ENCODE results near the gene ARFGEF2. TPM values are rescaled to one million over a fixed set of nuclear protein-coding genes. Genes with fewer than 3 reads are reported as not detected.

The ARFGEF2 gene
- polyA plus RNA-seq, 1 donor (not counting 4 experiments of a cell fraction or from before 2014, with no cell fraction given), result 19.2 TPM

GRCh38 chr20:48941467-48941866 is 20.0 kb downstream of the ARFGEF2 start:
- Histone ChIP-seq H3K4me1 (ENCODE audit: control insufficient read depth, extremely low read depth, insufficient read depth, low read length) (peaks cover 10% of the 10 kb centered on the region), H3K36me3 (ENCODE audit: control insufficient read depth in 2 of 2, extremely low read depth in 1 of 2, insufficient read depth in 2 of 2, low read length in 2 of 2) (peaks cover 1 to 8% of the 10 kb centered on the region in 2 experiments), H3K9me1 (ENCODE audit: control insufficient read depth, extremely low read depth, insufficient read depth, low read length) (peaks cover 2% of the 10 kb centered on the region), H3K9ac (ENCODE audit: control insufficient read depth, extremely low read depth, insufficient read depth, low read length) (no peak overlapping the region), H4K20me1 (ENCODE audit: control insufficient read depth, extremely low read depth, insufficient read depth, low read length) (peaks cover 8% of the 10 kb centered on the region), H3K27me3 (ENCODE audit: control insufficient read depth, extremely low read depth, insufficient read depth, low read length) (no peaks in the 10 kb centered on the region), H2AFZ (ENCODE audit: control insufficient read depth, low read length) (no peak overlapping the region), H3K27ac (ENCODE audit: control insufficient read depth, insufficient read depth, low read length) (no peak overlapping the region), H3K79me2 (ENCODE audit: control insufficient read depth, insufficient read depth, low read length) (peaks cover 36% of the 10 kb centered on the region), H3K4me2 (ENCODE audit: control insufficient read depth, extremely low read depth, insufficient read depth, low read depth, low read length) (no peak overlapping the region), H3K4me3 (ENCODE audit: control insufficient read depth in 2 of 3, extremely low read depth in 1 of 3, insufficient read depth in 2 of 3, low read depth in 1 of 3, low read length in 3 of 3) (no peak overlapping the region), H3K9me3 (ENCODE audit: control insufficient read depth, low read depth, low read length) (no peaks in the 10 kb centered on the region)
- no peak for FAIRE-seq
- dilution Hi-C loops (cut with MboI; ENCODE audit: extremely low pct_ligation_motif_present, low sequenced_read_pairs), result no loop called here
- TF ChIP-seq CTCF (optimal IDR thresholded peaks at IDR 0.05 in 1 of 3, IDR thresholded peaks at IDR 0.05 in 1 of 3, conservative IDR thresholded peaks at IDR 0.05 in 1 of 3; ENCODE audit: extremely low read depth in 1 of 3, insufficient read depth in 2 of 3, low read length in 3 of 3), result no peak
- no peak for TF ChIP-seq EZH2 (IDR thresholded peaks at IDR 0.05; ENCODE audit: low read length)
- no peak for DNase-seq (ENCODE audit: low read depth, low spot score)

- Histone ChIP-seq H3K4me3 (ENCODE audit: control insufficient read depth in 2 of 3, extremely low read depth in 1 of 3, insufficient read depth in 2 of 3, low read depth in 1 of 3, low read length in 3 of 3) (no peak overlapping the region), H3K4me2 (ENCODE audit: control insufficient read depth, extremely low read depth, insufficient read depth, low read depth, low read length) (no peak overlapping the region), H3K9ac (ENCODE audit: control insufficient read depth, extremely low read depth, insufficient read depth, low read length) (no peak overlapping the region), H3K4me1 (ENCODE audit: control insufficient read depth, extremely low read depth, insufficient read depth, low read length) (peaks cover 10% of the 10 kb centered on the region), H3K9me1 (ENCODE audit: control insufficient read depth, extremely low read depth, insufficient read depth, low read length) (peaks cover 2% of the 10 kb centered on the region), H3K27me3 (ENCODE audit: control insufficient read depth, extremely low read depth, insufficient read depth, low read length) (no peaks in the 10 kb centered on the region), H3K9me3 (ENCODE audit: control insufficient read depth, low read depth, low read length) (no peaks in the 10 kb centered on the region), H3K79me2 (ENCODE audit: control insufficient read depth, insufficient read depth, low read length) (peaks cover 29% of the 10 kb centered on the region), H3K27ac (ENCODE audit: control insufficient read depth, insufficient read depth, low read length) (no peak overlapping the region), H2AFZ (ENCODE audit: control insufficient read depth, low read length) (no peak overlapping the region), H3K36me3 (ENCODE audit: control insufficient read depth in 2 of 2, extremely low read depth in 1 of 2, insufficient read depth in 2 of 2, low read length in 2 of 2) (peaks cover 1 to 8% of the 10 kb centered on the region in 2 experiments), H4K20me1 (ENCODE audit: control insufficient read depth, extremely low read depth, insufficient read depth, low read length) (peaks cover 3% of the 10 kb centered on the region)
- dilution Hi-C loops (cut with MboI; ENCODE audit: extremely low pct_ligation_motif_present, low sequenced_read_pairs), result no loop called here
- TF ChIP-seq EZH2 (IDR thresholded peaks at IDR 0.05; ENCODE audit: low read length), result no peak
- no peak for DNase-seq (ENCODE audit: low read depth, low spot score)
- FAIRE-seq, result no peak
Measured at GRCh38 chr20:48942730-48943129, 21.2 kb downstream of the ARFGEF2 start.

- peaks cover 3% of the 10 kb centered on the region for H4K20me1 ChIP-seq (ENCODE audit: control insufficient read depth, extremely low read depth, insufficient read depth, low read length)
- H3K27me3 ChIP-seq (ENCODE audit: control insufficient read depth, extremely low read depth, insufficient read depth, low read length), result no peaks in the 10 kb centered on the region
- FAIRE-seq, result no peak
- no peaks in the 10 kb centered on the region for H3K9me3 ChIP-seq (ENCODE audit: control insufficient read depth, low read depth, low read length)
- H3K27ac ChIP-seq (ENCODE audit: control insufficient read depth, insufficient read depth, low read length), result no peak overlapping the region
- H3K36me3 ChIP-seq (ENCODE audit: control insufficient read depth in 2 of 2, extremely low read depth in 1 of 2, insufficient read depth in 2 of 2, low read length in 2 of 2), result peaks cover 13% of the 10 kb centered on the region in 2 experiments
- H2AFZ ChIP-seq (ENCODE audit: control insufficient read depth, low read length), result no peak overlapping the region
- H3K79me2 ChIP-seq (ENCODE audit: control insufficient read depth, insufficient read depth, low read length), result peaks cover 16% of the 10 kb centered on the region
- no peak overlapping the region for H3K4me2 ChIP-seq (ENCODE audit: control insufficient read depth, extremely low read depth, insufficient read depth, low read depth, low read length)
- no peak overlapping the region for H3K9ac ChIP-seq (ENCODE audit: control insufficient read depth, extremely low read depth, insufficient read depth, low read length)
- no peak for DNase-seq (ENCODE audit: low read depth, low spot score)
- peaks cover 2% of the 10 kb centered on the region for H3K9me1 ChIP-seq (ENCODE audit: control insufficient read depth, extremely low read depth, insufficient read depth, low read length)
- TF ChIP-seq CTCF (optimal IDR thresholded peaks at IDR 0.05 in 1 of 3, IDR thresholded peaks at IDR 0.05 in 1 of 3, conservative IDR thresholded peaks at IDR 0.05 in 1 of 3; ENCODE audit: extremely low read depth in 1 of 3, insufficient read depth in 2 of 3, low read length in 3 of 3) (no peak), EZH2 (IDR thresholded peaks at IDR 0.05; ENCODE audit: low read length) (no peak)
- peaks cover 10% of the 10 kb centered on the region for H3K4me1 ChIP-seq (ENCODE audit: control insufficient read depth, extremely low read depth, insufficient read depth, low read length)
- dilution Hi-C loops (cut with MboI; ENCODE audit: extremely low pct_ligation_motif_present, low sequenced_read_pairs), result no loop called here
- no peak overlapping the region for H3K4me3 ChIP-seq (ENCODE audit: control insufficient read depth in 2 of 3, extremely low read depth in 1 of 3, insufficient read depth in 2 of 3, low read depth in 1 of 3, low read length in 3 of 3)
Measured at GRCh38 chr20:48944663-48945297, 23.3 kb downstream of the ARFGEF2 start.

Data from keratinocyte (primary cell).